Measurements from ENCODE around the gene SLC25A41.

DNA sequence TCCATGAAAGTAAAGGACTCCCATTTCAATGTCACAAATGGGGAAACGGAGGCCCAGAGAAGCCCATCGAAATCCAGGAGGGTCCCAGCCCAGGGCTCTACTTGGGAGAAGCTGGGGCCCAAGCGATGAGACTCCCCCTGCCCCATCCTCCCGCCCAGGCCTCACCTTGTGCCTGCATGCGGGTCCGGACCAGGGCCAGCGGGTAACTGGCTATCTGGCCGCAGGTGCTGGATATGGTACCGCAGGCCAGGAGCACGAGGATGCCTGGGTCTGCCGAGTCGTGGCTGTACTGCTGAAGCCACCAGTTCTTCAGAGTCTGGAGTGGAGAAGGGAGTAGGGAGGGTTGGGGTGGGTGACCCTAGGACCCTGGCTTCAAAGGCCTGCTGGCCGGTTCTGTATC, 10.4 kb upstream of the SLC25A41 start:
- TF ChIP-seq POLR2A (IDR thresholded peaks at IDR 0.05; ENCODE audit: low read depth, low read length) (no peak), SPI1 (IDR thresholded peaks at IDR 0.05; ENCODE audit: low read depth, low read length) (no peak), POLR2AphosphoS5 (IDR thresholded peaks at IDR 0.05; ENCODE audit: low read depth, low read length) (no peak), TAF1 (IDR thresholded peaks at IDR 0.05; ENCODE audit: low read depth, low read length) (no peak), POU2F2 (IDR thresholded peaks at IDR 0.05; ENCODE audit: low read depth, low read length) (no peak), PAX5 (IDR thresholded peaks at IDR 0.05; ENCODE audit: insufficient read depth, low read length, severe bottlenecking) (no peak)
